H1 (cell line): ENCODE measurements around the gene STK32C. TPM values are rescaled to one million over a fixed set of nuclear protein-coding genes. Genes with fewer than 3 reads are reported as not detected.

Experiments used
- BACH1 ChIP-seq: IDR thresholded peaks from 2 replicates; pipeline ENCODE4 v1.6.1; 2012; ENCODE audit warnings: low read length, improper control_type of control experiment
- BCL11A ChIP-seq, 2 experiments: IDR thresholded peaks; one replicate each; pipeline ENCODE4 v1.6.1; 2011; ENCODE audit warnings: low read depth in 2 of 2, low read length in 2 of 2, mild to moderate bottlenecking in 2 of 2
- CHD2 ChIP-seq: IDR thresholded peaks from 2 replicates; pipeline ENCODE4 v1.6.1; 2012; ENCODE audit warnings: low read length, improper control_type of control experiment
- CREB1 ChIP-seq: IDR thresholded peaks from 2 replicates; pipeline ENCODE4 v1.6.1; 2012; ENCODE audit warnings: inconsistent platforms
- FOSL1 ChIP-seq: IDR thresholded peaks from 2 replicates; pipeline ENCODE4 v1.6.1; 2011; ENCODE audit warnings: mild to moderate bottlenecking, low read depth, low read length, moderate library complexity; ENCODE audit not compliant: insufficient read depth
- KDM5A ChIP-seq: fragments of 200-600 bp; IDR thresholded peaks from 2 replicates; pipeline ENCODE4 v1.7.1; 2012; ENCODE audit warnings: mild to moderate bottlenecking, low read length, inconsistent platforms, mixed read lengths
- NANOG ChIP-seq: IDR thresholded peaks from 2 replicates; pipeline ENCODE4 v1.6.1; 2011; ENCODE audit warnings: low read length, low read depth, mild to moderate bottlenecking, inconsistent platforms; ENCODE audit not compliant: insufficient read depth, poor library complexity, severe bottlenecking
- NRF1 ChIP-seq: IDR thresholded peaks from 2 replicates; pipeline ENCODE4 v1.6.1; 2011; ENCODE audit warnings: mild to moderate bottlenecking, low read depth, low read length, improper control_type of control experiment
- POLR2AphosphoS5 ChIP-seq: IDR thresholded peaks from 2 replicates; pipeline ENCODE4 v1.6.1; 2011; ENCODE audit warnings: low read depth, low read length
- POU5F1 ChIP-seq: IDR thresholded peaks from 2 replicates; pipeline ENCODE4 v1.6.1; 2011; ENCODE audit warnings: low read depth, mild to moderate bottlenecking, low read length, moderate library complexity
- TAF1 ChIP-seq: IDR thresholded peaks from 2 replicates; pipeline ENCODE4 v1.6.1; 2011; ENCODE audit warnings: mild to moderate bottlenecking, low read depth, low read length
- polyA plus RNA-seq, 7 experiments: library from polyadenylated mRNA; depleted of rRNA in 3 of 7; stranded (reverse) in 5 of 7; unstranded in 2 of 7; fragments of >200 nt in 5 of 7; fragments of 200-250 nt in 2 of 7; gene quantifications; 1 replicate in 5 of 7; 2 replicates in 1 of 7; 4 replicates in 1 of 7; pipeline versions ENCODE4 v1.2.1 to v1.2.3, GENCODE V29; 2011 to 2013; ENCODE audit warnings: missing spikeins in 2 of 7, mixed read lengths in 2 of 7
- total RNA-seq: library from RNA; stranded (reverse); fragmentation: NEBNext Ultra II Directional; extraction: Animal tissue kit (Norgen Biotek cat#: 25700); gene quantifications from 2 replicates; pipeline ENCODE4 v1.2.1, GENCODE V29; 2021

Gene STK32C
- total and polyA plus RNA-seq, 2 of the 8 experiments (the other 6 are each of a cell fraction or from before 2014, with no cell fraction given) = 10.6 to 15.6 TPM

- TF ChIP-seq TAF1 = no peak
- TF ChIP-seq BACH1 = no peak
- no peak for TF ChIP-seq POLR2AphosphoS5
- TF ChIP-seq NRF1 = no peak
- TF ChIP-seq CHD2 = no peak
- TF ChIP-seq NANOG = no peak
- no peak for TF ChIP-seq BCL11A (IDR thresholded peaks at IDR 0.05; ENCODE audit: low read depth in 2 of 2, low read length in 2 of 2)
- no peak for TF ChIP-seq POU5F1
- TF ChIP-seq CREB1 = no peak
- no peak for TF ChIP-seq KDM5A
- no peak for TF ChIP-seq FOSL1
These were observed 43.3 kb downstream of the STK32C start (continued) for GRCh38 chr10:132264306-132264950.
